ENCODE results near the gene ZFPM1.

The ZFPM1 gene

GRCh38 chr16:88570691-88571092 lies 117.6 kb downstream of the ZFPM1 start:
- Histone ChIP-seq H3K4me3 (replicated peaks; ENCODE audit: insufficient read depth, low read length) (peak overlapping the region; percentile 75), H3K27ac (replicated peaks) (peak overlapping the region; percentile 32; the same call in 1 of the 2 replicates), H3K27me3 (ENCODE audit: insufficient read depth, poor library complexity, severe bottlenecking) (no peaks in the 10 kb centered on the region)
- DNase-seq (ENCODE audit: low read depth in 1 of 2, low spot score in 1 of 2), result peak in 1 of 2 experiments; percentile 10
- TF ChIP-seq, protein P1, sequence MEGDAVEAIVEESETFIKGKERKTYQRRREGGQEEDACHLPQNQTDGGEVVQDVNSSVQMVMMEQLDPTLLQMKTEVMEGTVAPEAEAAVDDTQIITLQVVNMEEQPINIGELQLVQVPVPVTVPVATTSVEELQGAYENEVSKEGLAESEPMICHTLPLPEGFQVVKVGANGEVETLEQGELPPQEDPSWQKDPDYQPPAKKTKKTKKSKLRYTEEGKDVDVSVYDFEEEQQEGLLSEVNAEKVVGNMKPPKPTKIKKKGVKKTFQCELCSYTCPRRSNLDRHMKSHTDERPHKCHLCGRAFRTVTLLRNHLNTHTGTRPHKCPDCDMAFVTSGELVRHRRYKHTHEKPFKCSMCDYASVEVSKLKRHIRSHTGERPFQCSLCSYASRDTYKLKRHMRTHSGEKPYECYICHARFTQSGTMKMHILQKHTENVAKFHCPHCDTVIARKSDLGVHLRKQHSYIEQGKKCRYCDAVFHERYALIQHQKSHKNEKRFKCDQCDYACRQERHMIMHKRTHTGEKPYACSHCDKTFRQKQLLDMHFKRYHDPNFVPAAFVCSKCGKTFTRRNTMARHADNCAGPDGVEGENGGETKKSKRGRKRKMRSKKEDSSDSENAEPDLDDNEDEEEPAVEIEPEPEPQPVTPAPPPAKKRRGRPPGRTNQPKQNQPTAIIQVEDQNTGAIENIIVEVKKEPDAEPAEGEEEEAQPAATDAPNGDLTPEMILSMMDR (IDR thresholded peaks at IDR 0.05; ENCODE audit: insufficient read depth, low read length), result no peak
- no peak for TF ChIP-seq SPI1 (IDR thresholded peaks at IDR 0.05; ENCODE audit: borderline replicate concordance, low read depth)
- TF ChIP-seq, protein P2, sequence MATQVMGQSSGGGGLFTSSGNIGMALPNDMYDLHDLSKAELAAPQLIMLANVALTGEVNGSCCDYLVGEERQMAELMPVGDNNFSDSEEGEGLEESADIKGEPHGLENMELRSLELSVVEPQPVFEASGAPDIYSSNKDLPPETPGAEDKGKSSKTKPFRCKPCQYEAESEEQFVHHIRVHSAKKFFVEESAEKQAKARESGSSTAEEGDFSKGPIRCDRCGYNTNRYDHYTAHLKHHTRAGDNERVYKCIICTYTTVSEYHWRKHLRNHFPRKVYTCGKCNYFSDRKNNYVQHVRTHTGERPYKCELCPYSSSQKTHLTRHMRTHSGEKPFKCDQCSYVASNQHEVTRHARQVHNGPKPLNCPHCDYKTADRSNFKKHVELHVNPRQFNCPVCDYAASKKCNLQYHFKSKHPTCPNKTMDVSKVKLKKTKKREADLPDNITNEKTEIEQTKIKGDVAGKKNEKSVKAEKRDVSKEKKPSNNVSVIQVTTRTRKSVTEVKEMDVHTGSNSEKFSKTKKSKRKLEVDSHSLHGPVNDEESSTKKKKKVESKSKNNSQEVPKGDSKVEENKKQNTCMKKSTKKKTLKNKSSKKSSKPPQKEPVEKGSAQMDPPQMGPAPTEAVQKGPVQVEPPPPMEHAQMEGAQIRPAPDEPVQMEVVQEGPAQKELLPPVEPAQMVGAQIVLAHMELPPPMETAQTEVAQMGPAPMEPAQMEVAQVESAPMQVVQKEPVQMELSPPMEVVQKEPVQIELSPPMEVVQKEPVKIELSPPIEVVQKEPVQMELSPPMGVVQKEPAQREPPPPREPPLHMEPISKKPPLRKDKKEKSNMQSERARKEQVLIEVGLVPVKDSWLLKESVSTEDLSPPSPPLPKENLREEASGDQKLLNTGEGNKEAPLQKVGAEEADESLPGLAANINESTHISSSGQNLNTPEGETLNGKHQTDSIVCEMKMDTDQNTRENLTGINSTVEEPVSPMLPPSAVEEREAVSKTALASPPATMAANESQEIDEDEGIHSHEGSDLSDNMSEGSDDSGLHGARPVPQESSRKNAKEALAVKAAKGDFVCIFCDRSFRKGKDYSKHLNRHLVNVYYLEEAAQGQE (IDR thresholded peaks at IDR 0.05; ENCODE audit: insufficient replicate concordance, low read depth), result no peak
- no peak for TF ChIP-seq GABPA (IDR thresholded peaks at IDR 0.05; ENCODE audit: low read depth)
- no peak for TF ChIP-seq POLR2AphosphoS5 (IDR thresholded peaks at IDR 0.05; ENCODE audit: low read depth)

GRCh38 chr16:88575251-88575650 lies 122.2 kb downstream of the ZFPM1 start:
- DNase-seq (ENCODE audit: low read depth in 1 of 2, low spot score in 1 of 2), result no peak

GRCh38 chr16:88576307-88576706 lies 123.2 kb downstream of the ZFPM1 start:
- DNase-seq (ENCODE audit: low read depth in 1 of 2, low spot score in 1 of 2), result no peak
- Histone ChIP-seq H3K27me3 (ENCODE audit: insufficient read depth, poor library complexity, severe bottlenecking) (no peaks in the 10 kb centered on the region), H3K27ac (replicated peaks) (no peak overlapping the region), H3K4me3 (replicated peaks; ENCODE audit: insufficient read depth, low read length) (no peak overlapping the region)
- TF ChIP-seq POLR2AphosphoS5 (IDR thresholded peaks at IDR 0.05; ENCODE audit: low read depth) (no peak), SPI1 (IDR thresholded peaks at IDR 0.05; ENCODE audit: borderline replicate concordance, low read depth) (no peak), GABPA (IDR thresholded peaks at IDR 0.05; ENCODE audit: low read depth) (no peak)
- TF ChIP-seq, protein P2 (IDR thresholded peaks at IDR 0.05; ENCODE audit: insufficient replicate concordance, low read depth), result no peak
- TF ChIP-seq, protein P1 (IDR thresholded peaks at IDR 0.05; ENCODE audit: insufficient read depth, low read length), result no peak

More at GRCh38 chr16:88575251-88575650, 122.2 kb downstream of the ZFPM1 start:
- Histone ChIP-seq H3K27ac (replicated peaks) (no peak overlapping the region), H3K27me3 (ENCODE audit: insufficient read depth, poor library complexity, severe bottlenecking) (no peaks in the 10 kb centered on the region), H3K4me3 (replicated peaks; ENCODE audit: insufficient read depth, low read length) (no peak overlapping the region)
- TF ChIP-seq, protein P2 (IDR thresholded peaks at IDR 0.05; ENCODE audit: insufficient replicate concordance, low read depth), result no peak
- no peak for TF ChIP-seq SPI1 (IDR thresholded peaks at IDR 0.05; ENCODE audit: borderline replicate concordance, low read depth)
- no peak for TF ChIP-seq POLR2AphosphoS5 (IDR thresholded peaks at IDR 0.05; ENCODE audit: low read depth)
- no peak for TF ChIP-seq GABPA (IDR thresholded peaks at IDR 0.05; ENCODE audit: low read depth)
- TF ChIP-seq, protein P1 (IDR thresholded peaks at IDR 0.05; ENCODE audit: insufficient read depth, low read length), result no peak

Measured in HL-60 (cell line).